OCI-LY7 (cell line): ENCODE results near the gene SLC30A2. TPM values are rescaled to one million over a fixed set of nuclear protein-coding genes. Genes with fewer than 3 reads are reported as not detected.

Experiments
- BruUV-seq: library from RNA; stranded (reverse); fragments of 400-500 nt; replicated peaks from 2 replicates; lab custom pipeline; 2021; lab: Mats Ljungman, UMichigan
- CTCF ChIA-PET: fragments of 300-600 bp; sonication (Branson Sonifier 250); formaldehyde crosslinking; loops from one replicate; lab custom pipeline; 2022; ENCODE audit warnings: antibody characterized with exemption; ENCODE audit not compliant: unreplicated experiment; lab: Charles Lee
- POLR2A ChIA-PET: fragments of 300-600 bp; sonication (Branson Sonifier 250); formaldehyde crosslinking; loops from one replicate; lab custom pipeline; 2022; ENCODE audit warnings: antibody characterized with exemption; lab: Charles Lee
- DNase-seq: peaks from one replicate; pipeline ENCODE4 v3.0.0-alpha.2; 2015; ENCODE audit warnings: low spot score
- H2AFZ ChIP-seq: fragments of 200-600 bp; sonication (generic), shearing (Covaris generic); 2 replicates; pipeline ENCODE4 v1.6.1; 2014; ENCODE audit warnings: mild to moderate bottlenecking, antibody characterized with exemption, low read length, moderate library complexity
- H3K27ac ChIP-seq: fragments of 200-600 bp; sonication (generic); 2 replicates; pipeline ENCODE4 v1.5.1; 2014; ENCODE audit warnings: mixed run types, low read depth, mild to moderate bottlenecking, moderate library complexity, low read length, inconsistent platforms; ENCODE audit not compliant: poor library complexity, severe bottlenecking
- H3K36me3 ChIP-seq: fragments of 200-600 bp; sonication (generic); 2 replicates; pipeline ENCODE4 v1.6.1; 2014; ENCODE audit warnings: mild to moderate bottlenecking, antibody characterized with exemption, low read length, moderate library complexity, mixed read lengths; ENCODE audit not compliant: insufficient read depth
- H3K4me1 ChIP-seq: fragments of 200-600 bp; sonication (generic); 2 replicates; pipeline ENCODE4 v1.5.1; 2014; ENCODE audit warnings: mild to moderate bottlenecking, low read length; ENCODE audit not compliant: insufficient read depth, poor library complexity, severe bottlenecking
- H3K4me2 ChIP-seq: fragments of 200-600 bp; sonication (generic); 2 replicates; pipeline ENCODE4 v1.6.1; 2014; ENCODE audit warnings: mild to moderate bottlenecking, low read length
- H3K4me3 ChIP-seq: fragments of 200-600 bp; sonication (generic); 2 replicates; pipeline ENCODE4 v1.5.1; 2014; ENCODE audit warnings: mild to moderate bottlenecking, low read depth, low read length; ENCODE audit not compliant: poor library complexity, severe bottlenecking
- H3K79me2 ChIP-seq: fragments of 200-600 bp; sonication (generic); 2 replicates; pipeline ENCODE4 v1.6.1; 2016; ENCODE audit warnings: low read depth, mild to moderate bottlenecking, low read length, moderate library complexity, mixed read lengths; ENCODE audit not compliant: insufficient read depth
- H3K9me2 ChIP-seq: fragments of 200-600 bp; sonication (generic); 2 replicates; pipeline ENCODE4 v1.6.1; 2016; ENCODE audit warnings: mild to moderate bottlenecking, low read length, mixed read lengths; ENCODE audit not compliant: insufficient read depth
- H3K9me3 ChIP-seq: fragments of 200-600 bp; sonication (generic); 2 replicates; pipeline ENCODE4 v1.6.1; 2014; ENCODE audit warnings: mild to moderate bottlenecking, mixed run types, low read length, mixed read lengths
- H4K20me1 ChIP-seq: fragments of 200-600 bp; sonication (generic); 2 replicates; pipeline ENCODE4 v1.6.1; 2014; ENCODE audit warnings: mild to moderate bottlenecking, antibody characterized with exemption, low read length, moderate library complexity, mixed read lengths; ENCODE audit not compliant: insufficient read depth
- CTCF ChIP-seq: fragments of 200-600 bp; sonication (generic); conservative IDR thresholded peaks from 2 replicates; pipeline ENCODE4 v1.5.1; 2014; ENCODE audit warnings: mild to moderate bottlenecking, antibody characterized with exemption, low read length, moderate library complexity, mixed read lengths
- EZH2phosphoT487 ChIP-seq: fragments of 200-600 bp; sonication (generic); IDR thresholded peaks from 2 replicates; pipeline ENCODE4 v1.6.1; 2018; ENCODE audit warnings: low read depth, borderline replicate concordance, mild to moderate bottlenecking, mixed run types, antibody characterized with exemption, low read length, moderate library complexity, mixed read lengths
- intact Hi-C: fragments of 100-400 bp; cut with micrococcal nuclease; formaldehyde crosslinking; loops from one replicate; pipeline ENCODE4 v1.10.0; 2022; ENCODE audit not compliant: unreplicated experiment
- total RNA-seq, 2 experiments: library from RNA; depleted of rRNA in 1 of 2; stranded (reverse); fragments of >200 nt in 1 of 2; shearing (Covaris generic) in 1 of 2; gene quantifications; 2 replicates each; pipeline ENCODE4 v1.2.3, GENCODE V29; 2014 to 2022

The SLC30A2 gene
- total RNA-seq, 2 experiments from 2014 or later: not detected

- ChIA-PET POLR2A (interaction anchor here (0.6 kb wide), 1 partner anchor 96 kb away, joined by 3 read pairs; no protein-coding TSS in a partner anchor), CTCF (no interaction called here)
- no peak overlapping the region for H3K4me3 ChIP-seq
- H2AFZ ChIP-seq: no peak overlapping the region
- no peaks in the 10 kb centered on the region for H4K20me1 ChIP-seq
- TF ChIP-seq CTCF: no peak
- no peak for TF ChIP-seq EZH2phosphoT487
- H3K4me1 ChIP-seq: peaks cover 4% of the 10 kb centered on the region
- BruUV-seq: no TSS peak
- H3K9me2 ChIP-seq: no peaks in the 10 kb centered on the region
- H3K4me2 ChIP-seq: no peak overlapping the region
- intact Hi-C loops: no loop called here
- H3K27ac ChIP-seq: no peak overlapping the region
- H3K79me2 ChIP-seq: no peaks in the 10 kb centered on the region
- no peaks in the 10 kb centered on the region for H3K9me3 ChIP-seq
- DNase-seq: no peak
- no peaks in the 10 kb centered on the region for H3K36me3 ChIP-seq
Observed at GRCh38 chr1:26022404-26022779, 23.5 kb downstream of the SLC30A2 start.

GRCh38 chr1:26021647-26022403 lies 24.1 kb downstream of the SLC30A2 start, which contains the start of gene EXTL1:
EXTL1 (plus strand) TSS chr1:26021775; CDS start chr1:26022647, 872 bp downstream.
- H4K20me1 ChIP-seq: no peaks in the 10 kb centered on the region
- no TSS peak for BruUV-seq
- no peak within 1 kb of the TSS for H3K4me2 ChIP-seq
- H3K4me3 ChIP-seq: no peak within 1 kb of the TSS
- ChIA-PET CTCF (no interaction called here), POLR2A (interaction anchor here (0.6 kb wide), 1 partner anchor 96 kb away, joined by 3 read pairs; no protein-coding TSS in a partner anchor)
- no peaks in the 10 kb centered on the region for H3K9me3 ChIP-seq
- no peak within 1 kb of the TSS for H3K27ac ChIP-seq
- H3K79me2 ChIP-seq: no peaks in the 10 kb centered on the region
- H2AFZ ChIP-seq: no peak within 1 kb of the TSS
- H3K4me1 ChIP-seq: peaks cover 4% of the 10 kb centered on the region
- no peaks in the 10 kb centered on the region for H3K9me2 ChIP-seq
- TF ChIP-seq EZH2phosphoT487 (no peak), CTCF (no peak)
- H3K36me3 ChIP-seq: no peaks in the 10 kb centered on the region
- no peak for DNase-seq
- intact Hi-C loops: no loop called here

DNA sequence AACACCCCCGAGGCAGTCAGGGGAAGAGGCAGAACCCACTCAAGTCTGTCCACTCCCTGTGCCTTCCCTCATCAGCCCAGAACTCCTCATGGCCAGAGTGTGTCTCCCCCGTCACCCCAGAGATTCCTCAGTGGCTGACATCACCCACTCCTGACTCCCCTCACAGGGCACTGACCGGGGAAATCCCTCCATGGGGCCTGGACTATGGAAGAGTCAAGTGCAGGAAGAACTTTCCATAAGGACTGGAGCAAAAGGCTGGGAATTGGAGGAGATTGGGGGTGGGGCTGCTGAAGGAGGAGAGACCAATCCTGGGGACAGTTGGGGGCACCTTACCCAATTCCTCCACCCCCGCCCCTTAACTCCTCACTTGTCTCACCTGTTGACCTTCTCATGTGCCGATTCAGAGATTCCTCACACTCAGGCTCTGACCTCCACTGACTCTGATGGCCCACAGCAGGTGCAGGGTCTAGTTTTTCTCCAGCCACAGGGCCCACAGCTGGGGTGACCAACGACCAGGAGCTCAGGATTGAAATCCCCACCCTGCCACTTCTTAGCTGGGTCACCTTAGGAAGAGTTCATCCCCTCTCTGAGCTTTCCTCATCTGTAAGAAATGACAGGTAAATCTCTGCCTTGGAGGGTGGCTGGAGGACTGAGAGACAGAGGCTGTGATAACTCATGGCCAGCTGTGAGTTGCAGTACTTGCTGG lies 24.8 kb downstream of the SLC30A2 start:
- Histone ChIP-seq H3K27ac (no peak overlapping the region), H3K9me2 (no peaks in the 10 kb centered on the region), H3K4me3 (no peak overlapping the region), H3K9me3 (no peaks in the 10 kb centered on the region), H3K4me2 (no peak overlapping the region), H2AFZ (no peak overlapping the region), H3K36me3 (no peaks in the 10 kb centered on the region), H3K79me2 (no peaks in the 10 kb centered on the region), H4K20me1 (no peaks in the 10 kb centered on the region), H3K4me1 (peaks cover 4% of the 10 kb centered on the region)
- TF ChIP-seq EZH2phosphoT487 (no peak), CTCF (no peak)
- ChIA-PET POLR2A (no interaction called here), CTCF (no interaction called here)
- intact Hi-C loops: no loop called here
- BruUV-seq: no TSS peak
- no peak for DNase-seq
